CD14-positive monocyte (primary cell): Measurements from ENCODE around the gene ASPSCR1. TPM values are rescaled to one million over a fixed set of nuclear protein-coding genes. Genes with fewer than 3 reads are reported as not detected.
A peak's percentile ranks its signal among the peaks of the same experiment; 100 is the strongest.

Source experiments
- DNase-seq, 3 donors: peaks; one replicate each; pipeline ENCODE4 v3.0.0-alpha.2; 2011 to 2022
- H2AFZ ChIP-seq: 2 replicates; pipeline ENCODE4 v1.6.0; 2012; ENCODE audit warnings: mild to moderate bottlenecking, low read depth, low read length, inconsistent platforms; ENCODE audit not compliant: insufficient read depth, poor library complexity, severe bottlenecking
- H3K27ac ChIP-seq, 2 donors: 1 replicate in 1 of 2; 2 replicates in 1 of 2; pipeline ENCODE4 v1.5.1; 2012 to 2013; ENCODE audit warnings: low read length in 2 of 2, control low read depth in 1 of 2, inconsistent platforms in 1 of 2, low read depth in 1 of 2, mild to moderate bottlenecking in 1 of 2
- H3K27me3 ChIP-seq, 2 donors: one replicate each; pipeline versions ENCODE4 v1.6.0 to v1.6.1; 2011 to 2013; ENCODE audit warnings: low read length in 2 of 2; ENCODE audit not compliant: control insufficient read depth in 2 of 2, insufficient read depth in 2 of 2
- H3K36me3 ChIP-seq, 2 donors: replicated peaks in 1 of 2; 1 replicate in 1 of 2; 2 replicates in 1 of 2; pipeline versions ENCODE4 v1.5.1 to v1.6.1; 2012 to 2013; ENCODE audit warnings: low read length in 2 of 2, control low read depth in 1 of 2, inconsistent platforms in 1 of 2, mild to moderate bottlenecking in 1 of 2; ENCODE audit not compliant: insufficient read depth in 2 of 2, control insufficient read depth in 1 of 2
- H3K4me1 ChIP-seq, 2 donors: 1 replicate in 1 of 2; 2 replicates in 1 of 2; pipeline versions ENCODE4 v1.5.1 to v1.6.1; 2012 to 2013; ENCODE audit warnings: low read length in 2 of 2, control low read depth in 1 of 2, inconsistent platforms in 1 of 2, mild to moderate bottlenecking in 1 of 2, moderate library complexity in 1 of 2; ENCODE audit not compliant: insufficient read depth in 2 of 2, control insufficient read depth in 1 of 2
- H3K4me2 ChIP-seq: replicated peaks from 2 replicates; pipeline ENCODE3; 2012; ENCODE audit warnings: low read length, moderate library complexity, mild to moderate bottlenecking; ENCODE audit not compliant: poor library complexity, severe bottlenecking; ENCODE audit errors: extremely low read depth
- H3K4me3 ChIP-seq, 3 experiments: fragments of 200-600 bp in 1 of 3; sonication (generic) in 1 of 3; replicated peaks in 1 of 3; 1 replicate in 2 of 3; 2 replicates in 1 of 3; pipeline ENCODE4 v1.5.1; 2011 to 2013; ENCODE audit warnings: low read length in 3 of 3, mild to moderate bottlenecking in 3 of 3, control low read depth in 2 of 3, low read depth in 2 of 3, inconsistent platforms in 1 of 3, moderate library complexity in 1 of 3
- H3K79me2 ChIP-seq: 2 replicates; pipeline ENCODE4 v1.6.0; 2012; ENCODE audit warnings: mild to moderate bottlenecking, control low read depth, inconsistent platforms, low read length, moderate library complexity; ENCODE audit not compliant: insufficient read depth
- H3K9ac ChIP-seq: 2 replicates; pipeline ENCODE4 v1.6.0; 2017; ENCODE audit warnings: low read length, mild to moderate bottlenecking; ENCODE audit not compliant: insufficient read depth, poor library complexity, severe bottlenecking
- H3K9me3 ChIP-seq, 2 donors: replicated peaks in 1 of 2; 1 replicate in 1 of 2; 2 replicates in 1 of 2; pipeline versions ENCODE4 v1.5.1 to v1.6.1; 2012 to 2013; ENCODE audit warnings: low read length in 2 of 2, control low read depth in 1 of 2; ENCODE audit not compliant: control insufficient read depth in 1 of 2, insufficient read depth in 1 of 2
- H4K20me1 ChIP-seq: 2 replicates; pipeline ENCODE4 v1.6.0; 2012; ENCODE audit warnings: mild to moderate bottlenecking, low read length, control low read depth, moderate library complexity; ENCODE audit not compliant: insufficient read depth
- H3K27ac Mint-ChIP-seq, 7 donors: one replicate each; pipeline ENCODE4 v1.8.0; 2020; ENCODE audit warnings: mild to moderate bottlenecking in 7 of 7, mixed read lengths in 7 of 7, moderate library complexity in 6 of 7, inconsistent platforms in 2 of 7
- H3K27me3 Mint-ChIP-seq, 3 donors: one replicate each; pipeline ENCODE4 v1.8.0; 2021 to 2022; ENCODE audit warnings: low read depth in 3 of 3, mild to moderate bottlenecking in 3 of 3, mixed read lengths in 3 of 3, moderate library complexity in 3 of 3, inconsistent platforms in 1 of 3
- H3K36me3 Mint-ChIP-seq, 2 donors: one replicate each; pipeline ENCODE4 v1.8.0; 2020; ENCODE audit warnings: mixed read lengths in 2 of 2, inconsistent platforms in 1 of 2, mild to moderate bottlenecking in 1 of 2
- H3K4me1 Mint-ChIP-seq: one replicate; pipeline ENCODE4 v1.8.0; 2020; ENCODE audit warnings: mild to moderate bottlenecking, mixed read lengths
- H3K4me3 Mint-ChIP-seq, 2 donors: one replicate each; pipeline ENCODE4 v1.8.0; 2020; ENCODE audit warnings: mild to moderate bottlenecking in 2 of 2, mixed read lengths in 2 of 2, moderate library complexity in 1 of 2
- H3K9me3 Mint-ChIP-seq, 7 donors: one replicate each; pipeline ENCODE4 v1.8.0; 2020 to 2022; ENCODE audit warnings: mixed read lengths in 7 of 7, mild to moderate bottlenecking in 6 of 7, moderate library complexity in 6 of 7, inconsistent platforms in 2 of 7
- WGBS: methylation state at CpG from one replicate; pipeline ENCODE4 v1.1.5; 2013; ENCODE audit warnings: missing lambda C conversion rate; ENCODE audit not compliant: insufficient coverage; 5-methylcytosine and 5-hydroxymethylcytosine counted together
- intact Hi-C, 2 donors: fragments of 100-400 bp; cut with micrococcal nuclease; formaldehyde crosslinking; loops; one replicate each; pipeline versions ENCODE4 v1.15.0 to v1.15.1; 2023
- polyA plus RNA-seq, 3 donors: library from polyadenylated mRNA; depleted of rRNA in 1 of 3; unstranded in 2 of 3; stranded (reverse) in 1 of 3; fragments of 300-500 nt in 2 of 3; fragments of >200 nt in 1 of 3; fragmentation: Illumina TruSeq in 2 of 3; gene quantifications; 1 replicate in 2 of 3; 2 replicates in 1 of 3; pipeline ENCODE4 v1.2.3, GENCODE V29; 2012 to 2021
- TF ChIP-seq, protein P1 (sequence below): fragments of 200-600 bp; IDR thresholded peaks from one replicate; pipeline ENCODE4 v1.8.0; 2022; ENCODE audit warnings: antibody characterized with exemption, mild to moderate bottlenecking

ASPSCR1 gene
- polyA plus RNA-seq, 3 donors, result 25.5 to 31.9 (median 25.6) TPM

DNA sequence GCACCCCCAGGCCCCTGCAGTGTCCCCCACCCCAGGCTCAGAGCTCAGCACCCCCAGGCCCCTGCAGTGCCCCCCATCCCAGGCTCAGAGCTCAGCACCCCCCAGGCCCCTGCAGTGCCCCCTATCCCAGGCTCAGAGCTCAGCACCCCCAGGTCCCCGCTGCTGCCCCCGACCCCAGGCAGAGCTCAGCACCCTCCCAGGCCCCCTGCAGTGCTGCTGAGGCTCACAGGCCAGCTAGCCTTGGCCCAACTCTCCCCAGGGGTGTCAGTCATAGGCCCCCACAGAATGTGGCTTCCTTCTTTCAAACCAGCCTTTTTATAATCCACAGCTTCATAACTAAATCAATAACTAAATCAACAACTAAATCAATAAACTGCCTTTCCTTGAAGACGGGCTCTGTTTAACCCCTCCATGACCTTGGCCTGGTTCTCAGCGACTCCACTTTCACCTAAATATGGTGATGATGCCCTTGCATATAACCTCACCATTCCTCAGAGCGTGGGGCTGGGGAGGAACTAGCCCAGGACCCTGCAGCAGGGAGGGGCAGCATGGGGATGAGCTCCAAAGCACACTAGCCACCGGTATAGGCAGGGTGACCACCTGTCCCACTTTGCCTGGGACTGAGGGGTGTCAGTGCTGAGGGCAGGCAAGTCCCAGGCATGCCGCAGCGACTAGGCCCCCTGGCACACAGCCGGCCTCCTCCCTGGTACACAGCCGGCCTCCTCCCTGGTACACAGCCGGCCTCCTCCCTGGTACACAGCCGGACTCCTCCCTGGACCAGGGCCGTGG, 21.5 kb upstream of the ASPSCR1 start:
- TF ChIP-seq, protein P1, sequence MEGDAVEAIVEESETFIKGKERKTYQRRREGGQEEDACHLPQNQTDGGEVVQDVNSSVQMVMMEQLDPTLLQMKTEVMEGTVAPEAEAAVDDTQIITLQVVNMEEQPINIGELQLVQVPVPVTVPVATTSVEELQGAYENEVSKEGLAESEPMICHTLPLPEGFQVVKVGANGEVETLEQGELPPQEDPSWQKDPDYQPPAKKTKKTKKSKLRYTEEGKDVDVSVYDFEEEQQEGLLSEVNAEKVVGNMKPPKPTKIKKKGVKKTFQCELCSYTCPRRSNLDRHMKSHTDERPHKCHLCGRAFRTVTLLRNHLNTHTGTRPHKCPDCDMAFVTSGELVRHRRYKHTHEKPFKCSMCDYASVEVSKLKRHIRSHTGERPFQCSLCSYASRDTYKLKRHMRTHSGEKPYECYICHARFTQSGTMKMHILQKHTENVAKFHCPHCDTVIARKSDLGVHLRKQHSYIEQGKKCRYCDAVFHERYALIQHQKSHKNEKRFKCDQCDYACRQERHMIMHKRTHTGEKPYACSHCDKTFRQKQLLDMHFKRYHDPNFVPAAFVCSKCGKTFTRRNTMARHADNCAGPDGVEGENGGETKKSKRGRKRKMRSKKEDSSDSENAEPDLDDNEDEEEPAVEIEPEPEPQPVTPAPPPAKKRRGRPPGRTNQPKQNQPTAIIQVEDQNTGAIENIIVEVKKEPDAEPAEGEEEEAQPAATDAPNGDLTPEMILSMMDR, result no peak
- Histone ChIP-seq H2AFZ (no peak overlapping the region), H3K4me3 (no peak overlapping the region), H4K20me1 (no peaks in the 10 kb centered on the region), H3K36me3 (no peaks in the 10 kb centered on the region), H3K9me3 (no peaks in the 10 kb centered on the region), H3K27ac (no peak overlapping the region), H3K27me3 (peaks cover 16 to 25% of the 10 kb centered on the region in 2 donors), H3K4me1 (peaks cover 13 to 19% of the 10 kb centered on the region in 2 donors), H3K9ac (no peak overlapping the region), H3K4me2 (no peak overlapping the region), H3K79me2 (no peaks in the 10 kb centered on the region)
- peaks cover 0 to 3% of the 10 kb centered on the region in 2 donors for H3K36me3 Mint-ChIP-seq
- peaks cover 21 to 43% (median 27%) of the 10 kb centered on the region in 3 donors for H3K27me3 Mint-ChIP-seq
- DNase-seq, result no peak
- WGBS, result 92% methylated on average over 10 of the region's 13 CpGs
- intact Hi-C loops, result no loop called here
- H3K4me3 Mint-ChIP-seq, result no peak overlapping the region
- peaks cover 0 to 7% (median 5%) of the 10 kb centered on the region in 7 donors for H3K9me3 Mint-ChIP-seq
- H3K4me1 Mint-ChIP-seq, result peaks cover 3% of the 10 kb centered on the region
- H3K27ac Mint-ChIP-seq, result no peak overlapping the region

DNA sequence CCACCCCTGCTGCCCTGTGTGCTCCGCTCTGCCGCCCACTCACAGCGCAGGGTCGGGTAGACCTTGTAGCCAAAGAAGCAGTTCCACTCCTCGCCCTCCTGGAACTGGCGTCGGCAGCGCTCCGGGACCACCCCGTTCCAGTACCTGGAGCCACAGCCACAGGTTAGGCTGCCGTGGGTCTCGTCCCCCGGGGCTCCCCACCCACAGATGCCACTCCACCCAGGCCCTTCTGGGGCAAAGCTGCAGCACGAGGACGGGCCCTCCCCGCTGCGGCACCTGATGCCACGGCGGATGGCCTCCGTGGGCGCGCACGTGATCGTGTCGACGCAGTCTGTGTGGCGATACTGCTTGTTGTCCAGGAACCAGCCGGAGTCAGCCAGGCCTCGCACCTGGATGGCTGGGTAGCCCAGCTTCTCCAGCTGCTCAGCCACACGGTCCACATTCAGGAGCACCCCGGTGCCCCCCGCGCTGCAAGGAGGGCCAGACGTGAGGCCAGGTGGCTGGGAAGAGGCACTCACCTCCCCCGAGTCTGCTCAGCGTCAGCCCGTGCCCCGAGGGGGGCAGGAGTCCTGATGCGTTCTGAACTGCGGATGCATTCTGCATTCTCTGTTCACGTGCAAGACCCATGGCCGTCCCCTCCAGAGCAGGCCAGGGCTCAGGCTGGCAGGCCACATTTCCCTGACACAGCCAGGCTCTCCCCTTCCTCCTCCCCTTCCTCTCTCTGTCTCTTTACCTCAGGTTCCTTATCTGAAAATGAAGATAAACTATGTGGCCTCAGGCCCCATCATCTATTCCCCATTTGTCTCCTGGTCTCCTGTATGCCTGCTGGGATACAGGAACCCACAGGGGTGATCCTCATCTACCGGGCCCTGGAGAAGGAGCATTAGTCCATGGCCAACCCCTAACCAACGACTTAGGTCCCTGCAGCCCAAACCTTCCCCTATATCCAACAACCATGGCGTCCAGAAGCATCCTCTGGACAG, 20.5 kb upstream of the ASPSCR1 start:
- Histone ChIP-seq H3K79me2 (no peaks in the 10 kb centered on the region), H2AFZ (no peak overlapping the region), H3K4me3 (no peak overlapping the region), H3K4me2 (no peak overlapping the region), H3K27me3 (peaks cover 18 to 27% of the 10 kb centered on the region in 2 donors), H3K36me3 (no peaks in the 10 kb centered on the region), H3K9ac (no peak overlapping the region), H4K20me1 (no peaks in the 10 kb centered on the region), H3K4me1 (peaks cover 13 to 19% of the 10 kb centered on the region in 2 donors), H3K27ac (no peak overlapping the region), H3K9me3 (no peaks in the 10 kb centered on the region)
- H3K27me3 Mint-ChIP-seq, result peaks cover 17 to 47% (median 24%) of the 10 kb centered on the region in 3 donors
- peak overlapping the region in 1 of 7 donors; percentile 17 for H3K27ac Mint-ChIP-seq
- intact Hi-C loops, result no loop called here
- peaks cover 0 to 7% (median 5%) of the 10 kb centered on the region in 7 donors for H3K9me3 Mint-ChIP-seq
- peak in 1 of 3 donors; percentile 3 for DNase-seq
- no peak overlapping the region for H3K4me3 Mint-ChIP-seq
- H3K4me1 Mint-ChIP-seq, result peaks cover 3% of the 10 kb centered on the region
- 95% methylated on average over 41 of the region's 45 CpGs for WGBS
- TF ChIP-seq, protein P1, result no peak
- H3K36me3 Mint-ChIP-seq, result peaks cover 0 to 3% of the 10 kb centered on the region in 2 donors
